B cell (primary cell): ENCODE data around the gene SDK1. TPM values are rescaled to one million over a fixed set of nuclear protein-coding genes. Genes with fewer than 3 reads are reported as not detected.

ENCODE experiments used
- ATAC-seq: fragments of 200-7000 bp; cut with Tn5 transposase; one replicate; pipeline ENCODE4 v1.10.0; 2021; ENCODE audit warnings: low read depth, mild to moderate bottlenecking, moderate number of reproducible peaks, moderate library complexity
- CTCF ChIA-PET: fragments of 350-600 bp; sonication (Branson Sonifier 250); formaldehyde crosslinking; loops from one replicate; lab custom pipeline; 2021; ENCODE audit warnings: antibody characterized with exemption, inconsistent platforms; lab: Charles Lee
- POLR2A ChIA-PET: fragments of 350-600 bp; sonication (Branson Sonifier 250); formaldehyde crosslinking; loops from one replicate; lab custom pipeline; 2021; ENCODE audit warnings: antibody characterized with exemption; lab: Charles Lee
- DNase-seq: peaks from one replicate; pipeline ENCODE4 v3.0.0; 2013
- H2AFZ ChIP-seq: 2 replicates; pipeline ENCODE4 v1.6.1; 2012; ENCODE audit warnings: mild to moderate bottlenecking, low read depth, low read length; ENCODE audit not compliant: insufficient read depth, poor library complexity, severe bottlenecking
- H3K27ac ChIP-seq, 2 donors: 1 replicate in 1 of 2; 2 replicates in 1 of 2; pipeline ENCODE4 v1.5.1; 2012 to 2013; ENCODE audit warnings: low read length in 2 of 2, mild to moderate bottlenecking in 2 of 2, moderate library complexity in 1 of 2
- H3K27me3 ChIP-seq, 4 experiments: fragments of 200-600 bp in 1 of 4; sonication (generic) in 1 of 4; replicated peaks in 1 of 4; 1 replicate in 2 of 4; 2 replicates in 2 of 4; pipeline versions ENCODE4 v1.6.1 to v1.7.0; 2013 to 2016; ENCODE audit warnings: low read length in 3 of 4, mild to moderate bottlenecking in 2 of 4, mixed read lengths in 1 of 4, moderate library complexity in 1 of 4; ENCODE audit not compliant: insufficient read depth in 4 of 4, control insufficient read depth in 3 of 4; ENCODE audit errors: control extremely low read depth in 1 of 4
- H3K36me3 ChIP-seq, 2 experiments: replicated peaks in 1 of 2; 1 replicate in 1 of 2; 2 replicates in 1 of 2; pipeline versions ENCODE4 v1.6.1 to v1.7.1; 2013; ENCODE audit warnings: low read length in 1 of 2; ENCODE audit not compliant: insufficient read depth in 2 of 2, control insufficient read depth in 1 of 2; ENCODE audit errors: control extremely low read depth in 1 of 2, extremely low read depth in 1 of 2
- H3K4me1 ChIP-seq, 2 donors: fragments of 200-600 bp in 1 of 2; sonication (generic) in 1 of 2; 1 replicate in 1 of 2; 2 replicates in 1 of 2; pipeline versions ENCODE4 v1.5.1 to v1.6.1; 2013 to 2017; ENCODE audit warnings: low read length in 2 of 2; ENCODE audit not compliant: control insufficient read depth in 2 of 2, insufficient read depth in 2 of 2
- H3K4me2 ChIP-seq: replicated peaks from 2 replicates; pipeline ENCODE3; 2012; ENCODE audit warnings: mild to moderate bottlenecking, low read depth, low read length; ENCODE audit not compliant: poor library complexity, severe bottlenecking
- H3K4me3 ChIP-seq, 5 experiments: fragments of 200-600 bp in 1 of 5; sonication (generic) in 1 of 5; 1 replicate in 3 of 5; 2 replicates in 2 of 5; pipeline versions ENCODE4 v1.5.1 to v1.7.0; 2011 to 2016; ENCODE audit warnings: low read length in 4 of 5, mild to moderate bottlenecking in 4 of 5, low read depth in 2 of 5, control low read depth in 1 of 5, moderate library complexity in 1 of 5; ENCODE audit not compliant: insufficient read depth in 1 of 5; ENCODE audit errors: control extremely low read depth in 1 of 5, extremely low read depth in 1 of 5
- H3K79me2 ChIP-seq: fragments of 200-600 bp; sonication (generic); one replicate; pipeline ENCODE4 v1.6.0; 2016; ENCODE audit warnings: low read length; ENCODE audit not compliant: control insufficient read depth, insufficient read depth
- H3K9ac ChIP-seq: fragments of 200-600 bp; sonication (generic); 2 replicates; pipeline ENCODE4 v1.6.1; 2017; ENCODE audit warnings: mild to moderate bottlenecking, low read length, moderate library complexity
- H3K9me3 ChIP-seq, 3 donors: one replicate each; pipeline versions ENCODE4 v1.6.1 to v1.7.1; 2013; ENCODE audit warnings: low read length in 2 of 3; ENCODE audit not compliant: control insufficient read depth in 2 of 3, insufficient read depth in 1 of 3; ENCODE audit errors: control extremely low read depth in 1 of 3
- H4K20me1 ChIP-seq: 2 replicates; pipeline ENCODE4 v1.6.0; 2012; ENCODE audit warnings: mild to moderate bottlenecking, low read length; ENCODE audit not compliant: insufficient read depth, control insufficient read depth, poor library complexity, severe bottlenecking
- H3K27ac Mint-ChIP-seq: one replicate; pipeline ENCODE4 v1.8.0; 2021; ENCODE audit warnings: mixed read lengths
- H3K27me3 Mint-ChIP-seq: one replicate; pipeline ENCODE4 v1.8.0; 2021; ENCODE audit warnings: mixed read lengths
- H3K4me1 Mint-ChIP-seq: one replicate; pipeline ENCODE4 v1.8.0; 2021; ENCODE audit warnings: mixed read lengths
- H3K4me3 Mint-ChIP-seq: one replicate; pipeline ENCODE4 v1.8.0; 2021; ENCODE audit warnings: mixed read lengths
- H3K9me3 Mint-ChIP-seq: one replicate; pipeline ENCODE4 v1.8.0; 2022; ENCODE audit warnings: mixed read lengths; ENCODE audit not compliant: insufficient read depth
- EZH2 ChIP-seq: IDR thresholded peaks from 2 replicates; pipeline ENCODE4 v1.6.1; 2012; ENCODE audit warnings: borderline replicate concordance, low read depth, mild to moderate bottlenecking, moderate library complexity, low read length; ENCODE audit not compliant: insufficient read depth, poor library complexity, severe bottlenecking
- WGBS: methylation state at CpG from one replicate; pipeline ENCODE4 v1.1.5; 2013; ENCODE audit warnings: missing lambda C conversion rate; ENCODE audit not compliant: insufficient coverage; 5-methylcytosine and 5-hydroxymethylcytosine counted together
- intact Hi-C: fragments of 100-400 bp; cut with micrococcal nuclease; formaldehyde crosslinking; loops from one replicate; pipeline ENCODE4 v1.10.0; 2022
- polyA plus RNA-seq: library from polyadenylated mRNA; depleted of rRNA; stranded (reverse); fragments of >200 nt; gene quantifications from 2 replicates; pipeline ENCODE4 v1.2.3, GENCODE V29; 2012
- total RNA-seq, 2 donors: library from RNA; stranded (reverse); fragments of 120-200 nt in 1 of 2; gene quantifications; 1 replicate in 1 of 2; 2 replicates in 1 of 2; pipeline versions ENCODE4 v1.2.3 to v1.2.4, GENCODE V29; 2013 to 2022
- TF ChIP-seq, protein P1 (sequence below): fragments of 200-600 bp; IDR thresholded peaks from one replicate; pipeline ENCODE4 v1.8.0; 2022; ENCODE audit warnings: antibody characterized with exemption, mild to moderate bottlenecking

The SDK1 gene
- total and polyA plus RNA-seq, 2 donors (not counting 1 experiment from before 2014, with no cell fraction given): 0.73 to 2.0 TPM

DNA sequence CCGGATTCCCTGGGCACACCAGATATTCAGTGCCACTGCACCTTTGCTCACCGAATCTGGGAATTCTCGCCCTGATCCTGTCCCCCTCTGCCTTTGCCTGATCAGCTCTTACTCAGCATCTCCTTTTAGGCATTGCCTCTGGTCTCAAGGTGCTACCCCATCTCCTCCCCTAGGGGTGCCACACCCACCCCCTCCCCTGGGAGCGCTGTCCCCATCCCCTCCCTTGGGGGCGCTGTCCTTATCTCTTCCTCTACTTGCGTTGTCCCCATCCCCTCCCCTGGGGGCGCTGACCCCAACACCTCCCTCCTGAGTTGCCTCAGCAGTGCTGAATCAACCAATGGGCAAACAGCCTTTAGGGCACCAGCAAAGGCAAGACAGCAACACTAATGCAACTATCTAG is 694.1 kb downstream of the SDK1 start:
- DNase-seq (no peak), ATAC-seq (no peak)
- H3K4me1 ChIP-seq: no peaks in the 10 kb centered on the region
- no peak overlapping the region for H3K4me3 ChIP-seq
- H3K4me2 ChIP-seq: no peak overlapping the region
- no peaks in the 10 kb centered on the region for H4K20me1 ChIP-seq
- no peak for TF ChIP-seq EZH2
- TF ChIP-seq, protein P1, sequence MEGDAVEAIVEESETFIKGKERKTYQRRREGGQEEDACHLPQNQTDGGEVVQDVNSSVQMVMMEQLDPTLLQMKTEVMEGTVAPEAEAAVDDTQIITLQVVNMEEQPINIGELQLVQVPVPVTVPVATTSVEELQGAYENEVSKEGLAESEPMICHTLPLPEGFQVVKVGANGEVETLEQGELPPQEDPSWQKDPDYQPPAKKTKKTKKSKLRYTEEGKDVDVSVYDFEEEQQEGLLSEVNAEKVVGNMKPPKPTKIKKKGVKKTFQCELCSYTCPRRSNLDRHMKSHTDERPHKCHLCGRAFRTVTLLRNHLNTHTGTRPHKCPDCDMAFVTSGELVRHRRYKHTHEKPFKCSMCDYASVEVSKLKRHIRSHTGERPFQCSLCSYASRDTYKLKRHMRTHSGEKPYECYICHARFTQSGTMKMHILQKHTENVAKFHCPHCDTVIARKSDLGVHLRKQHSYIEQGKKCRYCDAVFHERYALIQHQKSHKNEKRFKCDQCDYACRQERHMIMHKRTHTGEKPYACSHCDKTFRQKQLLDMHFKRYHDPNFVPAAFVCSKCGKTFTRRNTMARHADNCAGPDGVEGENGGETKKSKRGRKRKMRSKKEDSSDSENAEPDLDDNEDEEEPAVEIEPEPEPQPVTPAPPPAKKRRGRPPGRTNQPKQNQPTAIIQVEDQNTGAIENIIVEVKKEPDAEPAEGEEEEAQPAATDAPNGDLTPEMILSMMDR: no peak
- WGBS: 88% methylated on average over 7 of the region's 7 CpGs
- ChIA-PET POLR2A (no interaction called here), CTCF (no interaction called here)
- H3K4me3 Mint-ChIP-seq: no peak overlapping the region
- no peaks in the 10 kb centered on the region for H3K4me1 Mint-ChIP-seq
- H3K27me3 Mint-ChIP-seq: peaks cover 24% of the 10 kb centered on the region
- intact Hi-C loops: no loop called here
- no peaks in the 10 kb centered on the region for H3K36me3 ChIP-seq
- no peak overlapping the region for H3K27ac Mint-ChIP-seq
- no peaks in the 10 kb centered on the region for H3K79me2 ChIP-seq
- no peaks in the 10 kb centered on the region for H3K9me3 Mint-ChIP-seq
- H3K27me3 ChIP-seq: no peaks in the 10 kb centered on the region
- H3K27ac ChIP-seq: no peak overlapping the region
- no peak overlapping the region for H3K9ac ChIP-seq
- no peak overlapping the region for H2AFZ ChIP-seq
- peaks cover 0 to 6% (median 0%) of the 10 kb centered on the region in 3 donors for H3K9me3 ChIP-seq

DNA sequence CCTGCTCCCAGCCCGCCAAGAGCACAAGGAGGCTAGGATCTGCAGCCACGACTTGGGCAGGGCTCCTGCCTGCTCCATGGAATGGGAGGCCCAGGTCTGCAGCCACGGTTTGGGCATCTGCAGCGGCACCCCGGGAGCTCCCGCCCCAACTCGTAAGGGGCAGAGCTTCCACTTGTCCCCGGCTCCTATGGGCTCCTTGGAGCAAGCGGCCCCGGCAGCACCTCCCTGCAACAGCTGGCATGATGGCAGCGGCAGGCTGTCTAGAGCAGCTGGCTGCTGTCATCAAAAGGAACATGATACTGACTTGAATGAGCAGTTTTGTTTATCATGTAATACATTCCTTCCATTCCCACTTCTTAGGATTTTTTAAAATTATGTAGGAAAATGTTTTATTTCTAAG is 697.0 kb downstream of the SDK1 start:
- no peaks in the 10 kb centered on the region for H3K36me3 ChIP-seq
- WGBS: 93% methylated on average over 11 of the region's 11 CpGs
- H2AFZ ChIP-seq: no peak overlapping the region

More for the DNA sequence above, 697.0 kb downstream of the SDK1 start:
- Histone ChIP-seq H3K27me3 (no peaks in the 10 kb centered on the region), H3K27ac (no peak overlapping the region), H3K9me3 (no peaks in the 10 kb centered on the region), H3K4me1 (no peaks in the 10 kb centered on the region), H4K20me1 (no peaks in the 10 kb centered on the region), H3K4me3 (no peak overlapping the region), H3K79me2 (no peaks in the 10 kb centered on the region), H3K9ac (no peak overlapping the region), H3K4me2 (no peak overlapping the region)
- Mint-ChIP-seq H3K4me1 (no peaks in the 10 kb centered on the region), H3K9me3 (no peaks in the 10 kb centered on the region), H3K27ac (no peak overlapping the region), H3K27me3 (peaks cover 24% of the 10 kb centered on the region), H3K4me3 (no peak overlapping the region)
- TF ChIP-seq, protein P1: no peak
- no peak for TF ChIP-seq EZH2
- POLR2A ChIA-PET: no interaction called here
- CTCF ChIA-PET: no interaction called here
- DNase-seq (no peak), ATAC-seq (no peak)
- intact Hi-C loops: no loop called here
